ENCODE results near the gene RPS6KA3.

RPS6KA3 gene

GRCh38 chrX:20111271-20111670 lies 155.4 kb downstream of the RPS6KA3 start:
- no peaks in the 10 kb centered on the region for H3K36me3 ChIP-seq (ENCODE audit: low read depth)
- H3K9me3 ChIP-seq (ENCODE audit: severe bottlenecking) = no peaks in the 10 kb centered on the region
- H3K27me3 ChIP-seq (ENCODE audit: insufficient read depth, poor library complexity, severe bottlenecking) = no peaks in the 10 kb centered on the region
- H3K27ac ChIP-seq (ENCODE audit: poor library complexity, severe bottlenecking) = no peak overlapping the region
- ATAC-seq (ENCODE audit: low read depth) (no peak), DNase-seq (ENCODE audit: low spot score) (no peak)
- H3K4me3 ChIP-seq (ENCODE audit: severe bottlenecking) = no peak overlapping the region
- TF ChIP-seq CTCF (IDR thresholded peaks at IDR 0.05; ENCODE audit: poor library complexity, severe bottlenecking) = no peak
- no peaks in the 10 kb centered on the region for H3K4me1 ChIP-seq (ENCODE audit: insufficient read depth, poor library complexity, severe bottlenecking)

- H3K27ac ChIP-seq (ENCODE audit: poor library complexity, severe bottlenecking) = no peak overlapping the region
- no peaks in the 10 kb centered on the region for H3K4me1 ChIP-seq (ENCODE audit: insufficient read depth, poor library complexity, severe bottlenecking)
- no peaks in the 10 kb centered on the region for H3K36me3 ChIP-seq (ENCODE audit: low read depth)
- ATAC-seq (ENCODE audit: low read depth) (no peak), DNase-seq (ENCODE audit: low spot score) (no peak)
- H3K4me3 ChIP-seq (ENCODE audit: severe bottlenecking) = no peak overlapping the region
- no peak for TF ChIP-seq CTCF (IDR thresholded peaks at IDR 0.05; ENCODE audit: poor library complexity, severe bottlenecking)
- no peaks in the 10 kb centered on the region for H3K9me3 ChIP-seq (ENCODE audit: severe bottlenecking)
- no peaks in the 10 kb centered on the region for H3K27me3 ChIP-seq (ENCODE audit: insufficient read depth, poor library complexity, severe bottlenecking)
These were observed 164.7 kb downstream of the RPS6KA3 start for GRCh38 chrX:20101934-20102581.
